GM18870 (cell line): Measurements from ENCODE around the gene STT3B.
"Not testable (repeated sequence)": the region's sequence is repeated elsewhere in the genome, so short reads cannot be mapped to it uniquely, and the experiment has no call there.

Experiments
- ATAC-seq: cut with Tn5 transposase; IDR thresholded peaks from one replicate; pipeline ENCODE4 v1.9.1; 2021; ENCODE audit warnings: moderate library complexity; ENCODE audit not compliant: unreplicated experiment

The STT3B gene

GRCh38 chr3:31532587-31533168, at the start of gene STT3B:
Gene STT3B, plus strand, starts transcription at chr3:31532925. Its CDS starts 74 bp downstream, at chr3:31532999.
- peak; percentile 52 for ATAC-seq

GRCh38 chr3:31483776-31484175, 48.9 kb upstream of the STT3B start:
- no peak for ATAC-seq

GRCh38 chr3:31485196-31485595, 47.5 kb upstream of the STT3B start:
- no peak for ATAC-seq

GRCh38 chr3:31486865-31487533, 45.7 kb upstream of the STT3B start:
- ATAC-seq, result no peak

GRCh38 chr3:31488475-31489017, 44.2 kb upstream of the STT3B start:
- no peak for ATAC-seq

GRCh38 chr3:31490502-31490901, 42.2 kb upstream of the STT3B start:
- ATAC-seq, result no peak

- no peak for ATAC-seq
These were observed 41.1 kb upstream of the STT3B start for GRCh38 chr3:31491660-31492059.

- no peak for ATAC-seq
These were observed 39.6 kb upstream of the STT3B start for GRCh38 chr3:31493149-31493548.

- no peak for ATAC-seq
These were observed 36.6 kb upstream of the STT3B start for GRCh38 chr3:31495971-31496665.

GRCh38 chr3:31498791-31499190, 33.9 kb upstream of the STT3B start:
- ATAC-seq, result no peak

GRCh38 chr3:31499281-31499680, 33.4 kb upstream of the STT3B start:
- ATAC-seq, result no peak

- no peak for ATAC-seq
These were observed 29.9 kb upstream of the STT3B start for GRCh38 chr3:31502803-31503221.

- no peak for ATAC-seq
These were observed 29.3 kb upstream of the STT3B start for GRCh38 chr3:31503456-31503855.

GRCh38 chr3:31504230-31504629, 28.5 kb upstream of the STT3B start:
- no peak for ATAC-seq

- ATAC-seq, result no peak
These were observed 27.2 kb upstream of the STT3B start for GRCh38 chr3:31505371-31506048.

GRCh38 chr3:31506515-31506914, 26.2 kb upstream of the STT3B start:
- not testable (repeated sequence) for ATAC-seq

- ATAC-seq, result no peak
These were observed 24.1 kb upstream of the STT3B start for GRCh38 chr3:31508452-31509146.

GRCh38 chr3:31509147-31509728, 23.5 kb upstream of the STT3B start:
- no peak for ATAC-seq

GRCh38 chr3:31514570-31514969, 18.2 kb upstream of the STT3B start:
- ATAC-seq, result no peak

GRCh38 chr3:31515486-31516284, 17.0 kb upstream of the STT3B start:
- no peak for ATAC-seq
